K562 (cell line): ENCODE results near the gene SPHK2. TPM values are rescaled to one million over a fixed set of nuclear protein-coding genes. Genes with fewer than 3 reads are reported as not detected.

Source experiments
- ATAC-seq: fragments of 200-7000 bp; cut with Tn5 transposase; 3 replicates; pipeline ENCODE4 v1.9.1; 2020; ENCODE audit warnings: moderate library complexity
- BruUV-seq: library from RNA; stranded (reverse); fragments of 400-500 nt; replicated peaks from 2 replicates; lab custom pipeline; 2021; lab: Mats Ljungman, UMichigan
- CTCF ChIA-PET: fragments of 300-600 bp; formaldehyde crosslinking; extraction: SDS; loops from one replicate; lab custom pipeline; 2021; ENCODE audit warnings: low intra/inter-chr PET ratio; lab: Yijun Ruan, JAX
- POLR2A ChIA-PET: fragments of 300-600, 350-650 bp; sonication (Branson Sonifier 250); formaldehyde crosslinking; extraction: SDS; loops from one replicate; lab custom pipeline; 2021; ENCODE audit warnings: antibody characterized with exemption, inconsistent platforms; lab: Yijun Ruan, JAX
- DNase-seq, 4 experiments: peaks; one replicate each; pipeline versions ENCODE4 v3.0.0 to v3.0.0-alpha.2; 2011 to 2018; ENCODE audit warnings: low spot score in 3 of 4, mixed read lengths in 3 of 4; ENCODE audit errors: extremely low read depth in 1 of 4
- FAIRE-seq: peaks from 2 replicates; lab custom pipeline; 2011; peaks lifted over from hg19 to GRCh38; lab: Jason Lieb, UNC
- H2AFZ ChIP-seq: 2 replicates; pipeline ENCODE4 v1.6.0; 2011; ENCODE audit warnings: low read depth, low read length, control low read depth, inconsistent platforms
- H3K27ac ChIP-seq: fragments of 200-600 bp; 3 replicates; pipeline ENCODE4 v1.8.0; 2011; ENCODE audit warnings: low read depth, mild to moderate bottlenecking, control low read depth, inconsistent platforms, low read length, moderate library complexity, mixed read lengths; ENCODE audit errors: extremely low read depth
- H3K27me3 ChIP-seq, 2 experiments: fragments of 300-600 bp in 1 of 2; 2 replicates in 1 of 2; 3 replicates in 1 of 2; pipeline versions ENCODE4 v1.6.0 to v1.8.0; 2011; ENCODE audit warnings: inconsistent platforms in 2 of 2, low read length in 2 of 2, mild to moderate bottlenecking in 1 of 2, mixed read lengths in 1 of 2, moderate library complexity in 1 of 2; ENCODE audit not compliant: control insufficient read depth in 2 of 2, insufficient read depth in 2 of 2
- H3K36me3 ChIP-seq: fragments of 300-600 bp; 3 replicates; pipeline ENCODE4 v1.8.0; 2011; ENCODE audit warnings: mild to moderate bottlenecking, low read length, inconsistent platforms; ENCODE audit not compliant: control insufficient read depth, insufficient read depth
- H3K4me1 ChIP-seq, 2 experiments: fragments of 200-600 bp in 1 of 2; replicated peaks in 1 of 2; 2 replicates in 1 of 2; 3 replicates in 1 of 2; pipeline versions ENCODE4 v1.5.1 to v1.8.0; 2011; ENCODE audit warnings: inconsistent platforms in 2 of 2, low read length in 2 of 2, mild to moderate bottlenecking in 1 of 2, mixed read lengths in 1 of 2, moderate library complexity in 1 of 2; ENCODE audit not compliant: control insufficient read depth in 2 of 2, insufficient read depth in 2 of 2
- H3K4me2 ChIP-seq: 2 replicates; pipeline ENCODE4 v1.6.1; 2011; ENCODE audit warnings: low read length, control low read depth, inconsistent platforms, mixed read lengths; ENCODE audit not compliant: insufficient read depth
- H3K4me3 ChIP-seq: fragments of 200-600 bp; sonication (generic), shearing (Covaris generic); 2 replicates; pipeline ENCODE4 v1.5.1; 2016; ENCODE audit warnings: control low read depth, inconsistent platforms
- H3K79me2 ChIP-seq: fragments of 200-600 bp; 3 replicates; pipeline ENCODE4 v1.8.0; 2011; ENCODE audit warnings: low read length, inconsistent platforms; ENCODE audit not compliant: control insufficient read depth, insufficient read depth
- H3K9ac ChIP-seq, 2 experiments: 2 replicates each; pipeline versions ENCODE4 v1.6.0 to v1.6.1; 2011; ENCODE audit warnings: low read depth in 2 of 2, low read length in 2 of 2, control low read depth in 1 of 2, inconsistent platforms in 1 of 2, mild to moderate bottlenecking in 1 of 2, mixed read lengths in 1 of 2; ENCODE audit not compliant: insufficient read depth in 1 of 2
- H3K9me1 ChIP-seq: one replicate; pipeline ENCODE4 v1.6.0; 2011; ENCODE audit warnings: inconsistent platforms, mild to moderate bottlenecking, low read length, moderate library complexity; ENCODE audit not compliant: control insufficient read depth, insufficient read depth
- H3K9me3 ChIP-seq: replicated peaks from 2 replicates; pipeline ENCODE4 v1.5.1; 2011; ENCODE audit warnings: low read depth, low read length, inconsistent platforms; ENCODE audit not compliant: control insufficient read depth, insufficient read depth
- H4K20me1 ChIP-seq: replicated peaks from 2 replicates; pipeline ENCODE4 v1.6.1; 2011; ENCODE audit warnings: low read length, inconsistent platforms, mixed read lengths; ENCODE audit not compliant: control insufficient read depth, insufficient read depth
- CAMTA2 ChIP-seq: fragments of 250-450 bp; sonication (Bioruptor Pico); conservative IDR thresholded peaks from 2 replicates; pipeline ENCODE4 v1.5.1; 2022
- CBX2 ChIP-seq: fragments of 200-600 bp; sonication (generic); IDR thresholded peaks from one replicate; pipeline ENCODE4 v1.6.1; 2012; ENCODE audit warnings: mild to moderate bottlenecking, low read length, inconsistent platforms; ENCODE audit not compliant: insufficient read depth, poor library complexity, severe bottlenecking
- CHD4 ChIP-seq: fragments of 200-600 bp; sonication (generic); IDR thresholded peaks from 3 replicates; pipeline ENCODE4 v1.6.1; 2012; ENCODE audit warnings: low read depth, mild to moderate bottlenecking, mixed read lengths, low read length, inconsistent platforms; ENCODE audit not compliant: insufficient read depth, insufficient replicate concordance, poor library complexity, severe bottlenecking
- CXXC5 ChIP-seq: fragments of 250-450 bp; sonication (Bioruptor Pico); IDR thresholded peaks from 2 replicates; pipeline ENCODE4 v1.8.0; 2022; ENCODE audit warnings: inconsistent platforms, mild to moderate bottlenecking, moderate library complexity
- ERF ChIP-seq: fragments of 450-650 bp; formaldehyde crosslinking; IDR thresholded peaks from 2 replicates; pipeline ENCODE4 v1.4.0; 2020; ENCODE audit warnings: mild to moderate bottlenecking, mixed read lengths
- HBP1 ChIP-seq: fragments of 450-650 bp; formaldehyde crosslinking; IDR thresholded peaks from 2 replicates; pipeline ENCODE4 v1.4.0; 2022; ENCODE audit warnings: missing genetic modification characterization
- ILK ChIP-seq: fragments of 450-650 bp; IDR thresholded peaks from 2 replicates; pipeline ENCODE4 v1.6.1; 2016; ENCODE audit warnings: missing genetic modification characterization, low read depth, mild to moderate bottlenecking, missing compliant biosample characterization, moderate library complexity, borderline replicate concordance
- KDM1A ChIP-seq, 2 experiments: fragments of 450-650 bp; IDR thresholded peaks; 2 replicates each; pipeline ENCODE4 v1.6.1; 2016; ENCODE audit warnings: mild to moderate bottlenecking in 2 of 2
- KLF1 ChIP-seq: fragments of 450-650 bp; IDR thresholded peaks from 2 replicates; pipeline ENCODE4 v1.6.1; 2016; ENCODE audit warnings: missing genetic modification characterization, missing compliant biosample characterization
- MIER1 ChIP-seq: fragments of 450-650 bp; IDR thresholded peaks from 2 replicates; pipeline ENCODE4 v1.6.1; 2016; ENCODE audit warnings: antibody characterized with exemption, mild to moderate bottlenecking, low read depth
- MTA3 ChIP-seq: fragments of 450-650 bp; formaldehyde crosslinking; IDR thresholded peaks from 2 replicates; pipeline ENCODE4 v1.6.1; 2017; ENCODE audit warnings: mild to moderate bottlenecking, borderline replicate concordance
- RBM22 ChIP-seq: fragments of 200-400 bp; formaldehyde crosslinking; IDR thresholded peaks from 2 replicates; pipeline ENCODE4 v1.6.1; 2018; ENCODE audit warnings: low read length, low read depth; ENCODE audit not compliant: poor library complexity, severe bottlenecking
- RCOR1 ChIP-seq, 2 experiments: IDR thresholded peaks; 2 replicates each; pipeline ENCODE4 v1.6.1; 2012; ENCODE audit warnings: low read depth in 2 of 2, low read length in 2 of 2, borderline replicate concordance in 1 of 2, improper control_type of control experiment in 1 of 2
- ZNF217 ChIP-seq: sonication (generic); formaldehyde crosslinking; IDR thresholded peaks from 2 replicates; pipeline ENCODE4 v1.8.0; 2022; ENCODE audit warnings: mild to moderate bottlenecking, missing genetic modification reagents
- ZNF23 ChIP-seq: fragments of 250-450 bp; sonication (Bioruptor Pico); IDR thresholded peaks from 2 replicates; pipeline ENCODE4 v1.4.0; 2020; ENCODE audit warnings: mild to moderate bottlenecking
- ZNF584 ChIP-seq: fragments of 200-800 bp; sonication (Bioruptor generic); IDR thresholded peaks from 2 replicates; pipeline ENCODE4 v1.6.1; 2016; ENCODE audit warnings: low read depth, mild to moderate bottlenecking, missing genetic modification characterization, missing compliant biosample characterization
- WGBS: fragments of 100-300 bp; shearing (Covaris generic); methylation state at CpG from one replicate; pipeline ENCODE4 v1.1.6; 2016; ENCODE audit warnings: low coverage, mixed read lengths; ENCODE audit not compliant: insufficient coverage; ENCODE audit errors: missing lambda C conversion rate; 5-methylcytosine and 5-hydroxymethylcytosine counted together
- in situ Hi-C: fragments of 300-500 bp; cut with MboI; formaldehyde crosslinking; loops from 4 replicates; pipeline ENCODE4 v1.15.0; 2018; ENCODE audit warnings: inconsistent platforms, mixed read lengths
- intact Hi-C: fragments of 100-400 bp; cut with micrococcal nuclease; formaldehyde crosslinking; loops from 2 replicates; pipeline ENCODE4 v1.14.2; 2022
- polyA plus RNA-seq, 8 experiments: library from polyadenylated mRNA; depleted of rRNA in 4 of 8; stranded (reverse) in 5 of 8; unstranded in 3 of 8; fragments of >200 nt; fragmentation: Nextera tagmentation in 2 of 8; fragmentation: Illumina TruSeq in 1 of 8; extraction: Ambion mirVana in 2 of 8; extraction: Trizol in 1 of 8; gene quantifications; 2 replicates each; pipeline versions ENCODE4 v1.2.1 to v1.2.3, GENCODE V29; 2011 to 2014; ENCODE audit warnings: inconsistent platforms in 1 of 8, missing spikeins in 1 of 8
- total RNA-seq, 7 experiments: library from RNA; depleted of rRNA in 6 of 7; stranded (reverse); fragments of >200 nt in 6 of 7; fragmentation: Illumina TruSeq in 2 of 7; extraction: Trizol in 2 of 7; gene quantifications; 2 replicates each; pipeline versions ENCODE4 v1.2.1 to v1.2.3, GENCODE V29; 2011 to 2021; ENCODE audit warnings: low replicate concordance in 1 of 7

Gene SPHK2
- total and polyA plus RNA-seq, 9 of the 15 experiments (the other 6 are each of a cell fraction or from before 2014, with no cell fraction given), result 0.10 to 15.2 (median 2.9) TPM

GRCh38 chr19:48631225-48631624 lies 11.9 kb downstream of the SPHK2 start:
- Histone ChIP-seq H3K4me3 (no peak overlapping the region), H3K36me3 (peaks cover 3% of the 10 kb centered on the region; the same call in 1 of the 3 replicates), H3K4me1 (peaks cover 27 to 79% of the 10 kb centered on the region in 2 experiments), H3K9ac (no peak overlapping the region), H3K9me3 (no peaks in the 10 kb centered on the region), H4K20me1 (no peaks in the 10 kb centered on the region), H3K27me3 (no peaks in the 10 kb centered on the region), H2AFZ (no peak overlapping the region), H3K9me1 (peaks cover 4% of the 10 kb centered on the region), H3K27ac (no peak overlapping the region), H3K4me2 (no peak overlapping the region), H3K79me2 (peaks cover 7% of the 10 kb centered on the region; the same call in 2 of the 3 replicates)
- in situ Hi-C loops (no loop called here), intact Hi-C loops (no loop called here)
- WGBS, result 58% methylated on average over 3 of the region's 3 CpGs
- no TSS peak for BruUV-seq
- FAIRE-seq (no peak), DNase-seq (no peak), ATAC-seq (no peak)
- ChIA-PET CTCF (no interaction called here), POLR2A (interaction anchor here (0.6 to 1.7 kb wide), 5 partner anchors 12 to 317 kb away, joined by 3 to 9 read pairs (median 4); partner anchors contain the start of genes RPL18 and SPHK2)
- TF ChIP-seq ZNF217 (CRISPR knock-in tag), result no peak
- TF ChIP-seq RCOR1 (IDR thresholded peaks at IDR 0.05; ENCODE audit: borderline replicate concordance in 1 of 2, low read depth in 2 of 2, low read length in 2 of 2), result 0 out of 4 replicates have a peak, but pooled peaks of 1 of the 2 experiments have one; percentile 17
- TF ChIP-seq CXXC5 (CRISPR knock-in tag), result no peak
- no peak for TF ChIP-seq RBM22
- no peak for TF ChIP-seq ILK (tag)
- no peak for TF ChIP-seq ZNF23 (CRISPR knock-in tag)
- no peak for TF ChIP-seq CAMTA2 (CRISPR knock-in tag)
- no peak for TF ChIP-seq CHD4
- TF ChIP-seq CBX2, result no peak
- TF ChIP-seq ZNF584 (CRISPR knock-in tag), result no peak
- no peak for TF ChIP-seq KLF1 (tag)
- TF ChIP-seq MIER1, result no peak
- peak; percentile 84 to 85; a peak in 3 of 4 replicates for TF ChIP-seq KDM1A (IDR thresholded peaks at IDR 0.05)
- TF ChIP-seq ERF, result no peak
- TF ChIP-seq MTA3, result no peak
- no peak for TF ChIP-seq HBP1 (CRISPR knock-in tag)
